ENCODE results near the gene C11orf54.
"Not testable (repeated sequence)": the region's sequence is repeated elsewhere in the genome, so short reads cannot be mapped to it uniquely, and the experiment has no call there.

Gene C11orf54

GRCh38 chr11:93734427-93735222 lies 6.8 kb upstream of the C11orf54 start:
- in situ Hi-C loops (cut with MboI; ENCODE audit: low sequenced_read_pairs): no loop called here

- in situ Hi-C loops (cut with MboI; ENCODE audit: low sequenced_read_pairs): no loop called here
Measured at GRCh38 chr11:93735627-93736026, 5.8 kb upstream of the C11orf54 start.

GRCh38 chr11:93736129-93736528 lies 5.3 kb upstream of the C11orf54 start:
- in situ Hi-C loops (cut with MboI; ENCODE audit: low sequenced_read_pairs): no loop called here

DNA sequence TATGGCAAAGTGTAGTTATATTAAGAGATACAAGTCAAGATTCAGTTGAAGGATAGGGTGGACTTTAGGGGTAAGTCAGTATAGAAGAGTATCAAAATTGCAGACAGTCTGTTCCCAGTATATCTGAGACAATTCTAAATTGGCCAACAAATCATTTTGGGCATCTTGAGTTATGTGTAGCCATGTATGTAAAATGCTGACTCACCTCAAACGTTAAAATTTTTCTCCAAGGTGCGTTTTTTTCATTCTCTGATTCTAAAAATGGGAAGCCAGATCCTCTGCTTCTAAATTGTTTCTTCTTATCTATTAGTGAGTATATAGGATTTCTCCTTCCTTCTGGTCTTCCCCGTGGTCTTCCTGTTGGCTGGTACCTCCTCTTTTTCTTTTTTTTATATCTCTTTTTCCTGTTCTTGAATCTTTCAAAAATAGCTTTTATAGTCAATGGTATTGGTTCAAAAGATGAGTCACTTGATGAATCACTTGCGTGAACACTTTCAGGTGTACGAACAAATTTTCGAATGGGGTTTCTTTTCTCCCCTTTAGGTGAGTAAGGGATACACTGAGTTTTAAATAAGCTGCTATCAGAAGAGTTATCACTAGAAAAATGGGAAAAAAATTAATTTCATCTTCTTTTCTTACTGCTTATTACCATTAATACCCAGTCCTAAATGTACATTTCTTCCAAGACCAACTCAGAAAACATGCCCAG lies 3.4 kb upstream of the C11orf54 start:
- in situ Hi-C loops (cut with MboI; ENCODE audit: low sequenced_read_pairs): no loop called here

DNA sequence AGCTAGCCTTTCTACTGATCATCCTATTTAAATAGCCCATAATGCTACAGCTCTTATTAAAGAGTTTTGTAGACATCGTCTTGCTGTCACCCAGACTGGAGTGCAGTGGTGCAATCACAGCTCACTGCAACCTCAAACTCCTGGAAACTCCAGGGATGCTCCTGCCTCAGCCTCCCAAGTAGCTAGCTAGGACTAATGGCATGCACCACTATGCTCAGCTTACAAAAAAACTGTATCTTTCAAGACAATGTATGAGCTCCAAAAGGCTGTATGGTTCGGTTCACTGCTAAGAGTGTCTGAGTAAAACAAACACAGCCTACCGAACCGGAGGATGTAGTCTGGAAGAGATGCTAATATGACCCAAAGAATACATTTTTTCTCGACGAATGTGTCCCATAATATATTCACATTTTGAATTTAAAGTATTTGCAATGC lies 2.8 kb upstream of the C11orf54 start:
- in situ Hi-C loops (cut with MboI; ENCODE audit: low sequenced_read_pairs): no loop called here

DNA sequence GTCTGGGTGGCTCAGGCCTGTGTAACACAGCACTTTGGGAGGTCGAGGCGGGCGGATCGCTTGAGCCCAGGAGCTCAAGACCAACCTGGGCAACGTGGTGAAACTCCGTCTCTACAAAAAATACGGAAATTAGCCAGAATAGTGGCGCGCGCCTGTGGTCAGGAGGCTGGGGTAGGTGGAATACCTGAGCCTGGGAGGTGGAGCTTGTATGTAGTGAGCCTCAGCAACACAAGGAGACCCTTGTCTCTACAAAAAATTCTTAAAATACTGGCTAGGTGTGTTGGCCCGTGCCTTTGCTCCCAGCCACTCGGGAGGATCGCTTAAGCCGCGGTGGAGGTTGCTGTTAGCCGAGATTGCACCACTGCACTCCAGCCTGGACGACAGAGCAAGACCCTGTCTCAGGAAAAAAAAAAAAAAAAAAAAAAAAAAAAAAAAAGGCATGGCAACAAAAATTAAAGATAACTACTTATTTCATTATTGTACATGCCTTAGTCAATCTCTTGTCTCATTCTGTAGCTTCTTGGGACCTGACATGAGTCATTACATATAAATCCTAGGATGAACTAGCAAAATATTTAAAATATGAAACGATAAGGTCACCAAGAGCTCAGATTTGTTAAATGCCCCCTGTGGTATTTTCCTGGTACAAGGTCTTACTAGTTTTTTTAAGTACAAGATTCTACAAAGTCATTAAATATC lies 1.3 kb upstream of the C11orf54 start:
- in situ Hi-C loops (cut with MboI; ENCODE audit: low sequenced_read_pairs): no loop called here

DNA sequence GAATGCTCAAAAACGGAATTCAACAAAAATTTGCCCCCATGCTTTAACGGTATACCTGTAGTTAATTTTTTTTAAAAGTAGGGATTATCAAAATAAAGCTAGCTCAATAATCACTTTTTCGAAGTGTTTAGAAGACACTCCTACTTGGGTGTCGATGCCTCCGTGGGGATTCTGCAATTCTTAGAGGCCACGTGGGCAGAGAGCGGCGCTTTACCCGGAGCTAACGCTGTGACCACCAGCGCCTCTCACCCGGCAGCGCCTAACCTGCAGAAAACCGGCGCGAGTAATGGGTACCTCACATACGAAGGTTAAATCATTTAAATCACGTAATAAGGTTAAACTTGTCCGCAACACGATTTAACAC lies 760 bp upstream of the C11orf54 start:
- in situ Hi-C loops (cut with MboI; ENCODE audit: low sequenced_read_pairs): no loop called here

DNA sequence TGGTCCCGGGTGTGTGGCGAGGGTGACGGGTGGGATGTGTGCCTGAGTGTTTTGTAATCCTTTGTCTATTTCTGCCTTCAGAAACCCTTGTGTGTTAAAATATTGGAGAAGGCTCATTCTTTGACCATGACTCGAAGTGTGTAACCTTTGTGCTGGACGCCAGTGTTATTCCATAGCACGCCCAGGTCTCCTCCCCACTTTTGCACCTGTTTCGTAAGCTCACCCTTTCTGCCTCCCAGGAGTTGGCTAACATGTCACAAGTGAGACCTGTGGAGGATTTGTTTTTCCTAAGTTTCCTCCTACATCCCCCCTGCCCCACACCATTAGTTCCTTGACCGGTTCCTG lies 382 bp downstream of the C11orf54 start:
- in situ Hi-C loops (cut with MboI; ENCODE audit: low sequenced_read_pairs): no loop called here

GRCh38 chr11:93743291-93743690 lies 1.8 kb downstream of the C11orf54 start:
- in situ Hi-C loops (cut with MboI; ENCODE audit: low sequenced_read_pairs): no loop called here

DNA sequence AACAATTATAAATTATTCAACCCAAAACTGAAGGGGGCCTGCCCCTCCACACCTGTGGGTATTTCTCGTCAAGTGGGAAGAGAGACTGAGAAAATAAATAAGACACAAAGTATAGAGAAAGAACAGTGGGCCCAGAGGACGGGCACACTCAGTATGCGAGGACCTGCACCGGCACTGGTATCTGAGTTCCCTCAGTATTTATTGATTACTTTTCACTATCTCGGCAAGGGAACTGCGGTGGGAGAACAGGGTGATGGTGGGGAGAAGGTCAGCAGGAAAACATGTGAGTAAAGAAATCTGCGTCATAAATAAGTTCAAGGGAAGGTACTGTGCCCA lies 3.2 kb downstream of the C11orf54 start:
- in situ Hi-C loops (cut with MboI; ENCODE audit: low sequenced_read_pairs): no loop called here

- in situ Hi-C loops (cut with MboI; ENCODE audit: low sequenced_read_pairs): not testable (repeated sequence)
Measured at GRCh38 chr11:93745005-93745755, 3.7 kb downstream of the C11orf54 start.

DNA sequence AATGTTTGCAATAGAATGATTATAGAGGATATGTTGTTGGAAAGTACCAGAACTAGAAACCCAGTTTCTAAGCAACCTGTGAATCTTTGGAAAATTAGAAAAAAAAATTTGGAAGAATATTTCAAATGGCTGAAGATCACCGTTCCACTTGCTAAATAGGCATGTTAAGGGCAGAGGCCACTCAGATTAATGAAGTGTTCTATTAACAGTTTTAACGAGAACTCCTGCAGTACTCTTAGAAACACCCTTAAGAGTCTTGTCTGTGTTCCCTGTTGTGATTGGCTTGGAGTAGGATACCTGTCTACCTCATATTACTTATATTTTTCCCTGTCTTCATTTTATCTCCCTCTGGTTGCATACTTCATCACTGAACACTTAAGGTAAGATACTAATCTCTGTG lies 4.6 kb downstream of the C11orf54 start:
- in situ Hi-C loops (cut with MboI; ENCODE audit: low sequenced_read_pairs): no loop called here

- in situ Hi-C loops (cut with MboI; ENCODE audit: low sequenced_read_pairs): no loop called here
Measured at GRCh38 chr11:93747122-93747521, 5.7 kb downstream of the C11orf54 start.

GRCh38 chr11:93751001-93751400 lies 9.5 kb downstream of the C11orf54 start:
- in situ Hi-C loops (cut with MboI; ENCODE audit: low sequenced_read_pairs): no loop called here

GRCh38 chr11:93753241-93753640 lies 11.8 kb downstream of the C11orf54 start:
- in situ Hi-C loops (cut with MboI; ENCODE audit: low sequenced_read_pairs): no loop called here

- in situ Hi-C loops (cut with MboI; ENCODE audit: low sequenced_read_pairs): no loop called here
Measured at GRCh38 chr11:93756748-93757147, 15.3 kb downstream of the C11orf54 start.

GRCh38 chr11:93757301-93757700 lies 15.8 kb downstream of the C11orf54 start:
- in situ Hi-C loops (cut with MboI; ENCODE audit: low sequenced_read_pairs): no loop called here

- in situ Hi-C loops (cut with MboI; ENCODE audit: low sequenced_read_pairs): no loop called here
Measured at GRCh38 chr11:93757924-93758865, 16.7 kb downstream of the C11orf54 start.

- in situ Hi-C loops (cut with MboI; ENCODE audit: low sequenced_read_pairs): not testable (repeated sequence)
Measured at GRCh38 chr11:93759123-93759522, 17.7 kb downstream of the C11orf54 start.

- in situ Hi-C loops (cut with MboI; ENCODE audit: low sequenced_read_pairs): no loop called here
Measured at GRCh38 chr11:93761910-93762309, 20.4 kb downstream of the C11orf54 start.
